HEK293 (cell line): ENCODE measurements around the gene SLMAP.

Source experiments
- BCL11A ChIP-seq: fragments of 450-650 bp; formaldehyde crosslinking; IDR thresholded peaks from 2 replicates; pipeline ENCODE4 v1.5.1; 2016; ENCODE audit warnings: low read depth, missing biosample characterization, missing genetic modification characterization
- CTCF ChIP-seq: fragments of 450-650 bp; formaldehyde crosslinking; IDR thresholded peaks from 2 replicates; pipeline ENCODE4 v1.5.1; 2016; ENCODE audit warnings: missing biosample characterization, missing genetic modification characterization
- FEZF1 ChIP-seq: fragments of 450-650 bp; formaldehyde crosslinking; IDR thresholded peaks from 2 replicates; pipeline ENCODE4 v1.5.1; 2016; ENCODE audit warnings: missing biosample characterization, missing genetic modification characterization
- MZF1 ChIP-seq: fragments of 450-650 bp; formaldehyde crosslinking; IDR thresholded peaks from 2 replicates; pipeline ENCODE4 v1.5.1; 2017; ENCODE audit warnings: missing biosample characterization, missing genetic modification characterization, borderline replicate concordance
- YY1 ChIP-seq: fragments of 450-650 bp; formaldehyde crosslinking; IDR thresholded peaks from 2 replicates; pipeline ENCODE4 v1.5.1; 2018; ENCODE audit warnings: missing biosample characterization, missing genetic modification characterization
- ZFP69B ChIP-seq: fragments of 450-650 bp; formaldehyde crosslinking; IDR thresholded peaks from 2 replicates; pipeline ENCODE4 v1.5.1; 2016; ENCODE audit warnings: missing biosample characterization, missing genetic modification characterization
- ZNF121 ChIP-seq: fragments of 450-650 bp; formaldehyde crosslinking; IDR thresholded peaks from 2 replicates; pipeline ENCODE4 v1.5.1; 2016; ENCODE audit warnings: missing biosample characterization, missing genetic modification characterization
- ZNF214 ChIP-seq: fragments of 450-650 bp; formaldehyde crosslinking; IDR thresholded peaks from 2 replicates; pipeline ENCODE4 v1.5.1; 2017; ENCODE audit warnings: missing biosample characterization, mild to moderate bottlenecking, missing genetic modification characterization, borderline replicate concordance
- ZNF24 ChIP-seq: fragments of 450-650 bp; formaldehyde crosslinking; IDR thresholded peaks from 2 replicates; pipeline ENCODE4 v1.5.1; 2016; ENCODE audit warnings: missing biosample characterization, missing genetic modification characterization
- ZNF311 ChIP-seq: fragments of 450-650 bp; formaldehyde crosslinking; IDR thresholded peaks from 2 replicates; pipeline ENCODE4 v1.5.1; 2017; ENCODE audit warnings: missing biosample characterization, missing genetic modification characterization, borderline replicate concordance
- ZNF580 ChIP-seq: fragments of 450-650 bp; formaldehyde crosslinking; IDR thresholded peaks from 2 replicates; pipeline ENCODE4 v1.5.1; 2016; ENCODE audit warnings: missing biosample characterization, missing genetic modification characterization
- ZNF639 ChIP-seq: fragments of 450-650 bp; formaldehyde crosslinking; IDR thresholded peaks from 2 replicates; pipeline ENCODE4 v1.5.1; 2016; ENCODE audit warnings: missing biosample characterization, missing genetic modification characterization
- ZNF776 ChIP-seq: fragments of 450-650 bp; formaldehyde crosslinking; IDR thresholded peaks from 2 replicates; pipeline ENCODE4 v1.5.0; 2017; ENCODE audit warnings: missing biosample characterization, missing genetic modification characterization, borderline replicate concordance

DNA sequence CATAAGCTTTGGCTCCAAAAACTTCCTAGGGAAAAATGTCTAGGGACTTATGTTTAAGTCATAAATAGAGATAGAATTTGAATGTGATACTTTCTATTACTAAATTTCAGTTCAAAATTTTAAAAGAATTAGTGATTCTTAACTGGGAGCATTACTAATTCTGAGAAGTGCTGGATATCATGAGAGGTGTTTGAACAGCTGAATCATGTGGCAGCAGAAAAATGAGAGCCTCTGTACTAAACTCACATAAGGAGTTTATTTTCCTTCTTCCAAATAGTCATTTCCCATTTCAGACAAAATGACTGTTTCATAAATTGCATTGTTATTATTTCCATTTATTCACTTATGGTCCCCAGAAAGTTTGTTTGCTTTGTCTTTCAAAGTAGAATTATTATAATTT is 62.7 kb downstream of the SLMAP start:
- TF ChIP-seq ZNF580 (tag by site-specific recombination) (no peak), CTCF (tag by site-specific recombination) (no peak), ZNF776 (tag by site-specific recombination) (no peak), ZNF639 (tag by site-specific recombination) (no peak), ZNF311 (no peak), YY1 (no peak), FEZF1 (tag by site-specific recombination) (no peak), BCL11A (tag by site-specific recombination) (no peak), ZNF24 (tag by site-specific recombination) (no peak), ZFP69B (tag by site-specific recombination) (no peak), ZNF214 (tag by site-specific recombination) (no peak), ZNF121 (tag by site-specific recombination) (no peak), MZF1 (tag by site-specific recombination) (no peak)
